Loucy (cell line): ENCODE results near the gene DGKB.

Experiments
- H2AFZ ChIP-seq: fragments of 200-600 bp; sonication (generic); 2 replicates; pipeline ENCODE4 v1.6.0; 2016; ENCODE audit warnings: antibody characterized with exemption, mild to moderate bottlenecking, low read length, moderate library complexity
- H3F3A ChIP-seq: fragments of 200-600 bp; 2 replicates; pipeline ENCODE4 v1.6.0; 2016; ENCODE audit warnings: antibody characterized with exemption, low read depth, mild to moderate bottlenecking
- H3K27me3 ChIP-seq: fragments of 200-600 bp; sonication (generic); 2 replicates; pipeline ENCODE4 v1.6.1; 2014; ENCODE audit warnings: low read length, mild to moderate bottlenecking; ENCODE audit not compliant: insufficient read depth, poor library complexity, severe bottlenecking
- H3K36me3 ChIP-seq: fragments of 200-600 bp; sonication (generic); 2 replicates; pipeline ENCODE4 v1.6.1; 2016; ENCODE audit warnings: low read length; ENCODE audit not compliant: insufficient read depth
- H3K4me1 ChIP-seq: fragments of 200-600 bp; sonication (generic); 2 replicates; pipeline ENCODE4 v1.5.1; 2014; ENCODE audit warnings: low read length, mild to moderate bottlenecking; ENCODE audit not compliant: insufficient read depth, poor library complexity, severe bottlenecking
- H3K4me2 ChIP-seq: fragments of 200-600 bp; sonication (generic); 2 replicates; pipeline ENCODE4 v1.6.0; 2014; ENCODE audit warnings: antibody characterized with exemption, low read length, low read depth, mild to moderate bottlenecking; ENCODE audit not compliant: poor library complexity, severe bottlenecking
- H3K4me3 ChIP-seq: fragments of 200-600 bp; sonication (generic); 2 replicates; pipeline ENCODE4 v1.5.1; 2014; ENCODE audit warnings: low read length, mild to moderate bottlenecking, mixed read lengths; ENCODE audit not compliant: poor library complexity, severe bottlenecking
- H3K79me2 ChIP-seq: fragments of 200-600 bp; sonication (generic); 2 replicates; pipeline ENCODE4 v1.6.1; 2014; ENCODE audit warnings: low read length; ENCODE audit not compliant: insufficient read depth
- H3K9ac ChIP-seq: fragments of 200-600 bp; sonication (generic); 2 replicates; pipeline ENCODE4 v1.6.0; 2014; ENCODE audit warnings: mild to moderate bottlenecking, low read depth, low read length, moderate library complexity; ENCODE audit not compliant: poor library complexity, severe bottlenecking
- H3K9me2 ChIP-seq: fragments of 200-600 bp; sonication (generic); replicated peaks from 2 replicates; pipeline ENCODE4 v1.6.1; 2016; ENCODE audit warnings: low read depth, low read length, mixed read lengths
- H3K9me3 ChIP-seq: fragments of 200-600 bp; sonication (generic); 2 replicates; pipeline ENCODE4 v1.6.1; 2014; ENCODE audit warnings: mild to moderate bottlenecking, antibody characterized with exemption, low read length, low read depth; ENCODE audit not compliant: insufficient read depth
- H4K20me1 ChIP-seq: fragments of 200-600 bp; sonication (generic); 2 replicates; pipeline ENCODE4 v1.6.0; 2014; ENCODE audit warnings: antibody characterized with exemption, low read length, mild to moderate bottlenecking; ENCODE audit not compliant: insufficient read depth, poor library complexity, severe bottlenecking
- EZH2phosphoT487 ChIP-seq: fragments of 200-600 bp; IDR thresholded peaks from 2 replicates; pipeline ENCODE4 v1.6.1; 2018; ENCODE audit warnings: antibody characterized with exemption, mild to moderate bottlenecking, moderate library complexity, borderline replicate concordance
- TF ChIP-seq, protein P1 (sequence below): fragments of 200-600 bp; sonication (generic); conservative IDR thresholded peaks from 2 replicates; pipeline ENCODE4 v1.5.1; 2014; ENCODE audit warnings: mild to moderate bottlenecking, antibody characterized with exemption, low read length

The DGKB gene

GRCh38 chr7:14199336-14199735, 703.2 kb downstream of the DGKB start:
- H3K27me3 ChIP-seq: no peaks in the 10 kb centered on the region
- H3F3A ChIP-seq: no peaks in the 10 kb centered on the region
- TF ChIP-seq, protein P1, sequence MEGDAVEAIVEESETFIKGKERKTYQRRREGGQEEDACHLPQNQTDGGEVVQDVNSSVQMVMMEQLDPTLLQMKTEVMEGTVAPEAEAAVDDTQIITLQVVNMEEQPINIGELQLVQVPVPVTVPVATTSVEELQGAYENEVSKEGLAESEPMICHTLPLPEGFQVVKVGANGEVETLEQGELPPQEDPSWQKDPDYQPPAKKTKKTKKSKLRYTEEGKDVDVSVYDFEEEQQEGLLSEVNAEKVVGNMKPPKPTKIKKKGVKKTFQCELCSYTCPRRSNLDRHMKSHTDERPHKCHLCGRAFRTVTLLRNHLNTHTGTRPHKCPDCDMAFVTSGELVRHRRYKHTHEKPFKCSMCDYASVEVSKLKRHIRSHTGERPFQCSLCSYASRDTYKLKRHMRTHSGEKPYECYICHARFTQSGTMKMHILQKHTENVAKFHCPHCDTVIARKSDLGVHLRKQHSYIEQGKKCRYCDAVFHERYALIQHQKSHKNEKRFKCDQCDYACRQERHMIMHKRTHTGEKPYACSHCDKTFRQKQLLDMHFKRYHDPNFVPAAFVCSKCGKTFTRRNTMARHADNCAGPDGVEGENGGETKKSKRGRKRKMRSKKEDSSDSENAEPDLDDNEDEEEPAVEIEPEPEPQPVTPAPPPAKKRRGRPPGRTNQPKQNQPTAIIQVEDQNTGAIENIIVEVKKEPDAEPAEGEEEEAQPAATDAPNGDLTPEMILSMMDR: no peak
- no peak for TF ChIP-seq EZH2phosphoT487
- no peaks in the 10 kb centered on the region for H3K9me3 ChIP-seq
- H3K79me2 ChIP-seq: no peaks in the 10 kb centered on the region
- H2AFZ ChIP-seq: no peak overlapping the region
- H3K9me2 ChIP-seq: no peaks in the 10 kb centered on the region
- H4K20me1 ChIP-seq: no peaks in the 10 kb centered on the region
- no peak overlapping the region for H3K9ac ChIP-seq
- H3K4me1 ChIP-seq: no peaks in the 10 kb centered on the region
- H3K4me3 ChIP-seq: no peak overlapping the region
- H3K4me2 ChIP-seq: no peak overlapping the region
- H3K36me3 ChIP-seq: no peaks in the 10 kb centered on the region

GRCh38 chr7:14197280-14197679, 705.3 kb downstream of the DGKB start:
- no peak overlapping the region for H3K4me3 ChIP-seq
- H3K36me3 ChIP-seq: no peaks in the 10 kb centered on the region
- H3K27me3 ChIP-seq: no peaks in the 10 kb centered on the region
- H3K9me3 ChIP-seq: no peaks in the 10 kb centered on the region
- H2AFZ ChIP-seq: no peak overlapping the region
- H3K4me2 ChIP-seq: no peak overlapping the region
- H3K9ac ChIP-seq: no peak overlapping the region
- TF ChIP-seq, protein P1: no peak
- TF ChIP-seq EZH2phosphoT487: no peak
- no peaks in the 10 kb centered on the region for H3K4me1 ChIP-seq
- H4K20me1 ChIP-seq: no peaks in the 10 kb centered on the region
- H3K79me2 ChIP-seq: no peaks in the 10 kb centered on the region
- no peaks in the 10 kb centered on the region for H3K9me2 ChIP-seq
- no peaks in the 10 kb centered on the region for H3F3A ChIP-seq

GRCh38 chr7:14196555-14196954, 706.0 kb downstream of the DGKB start:
- no peaks in the 10 kb centered on the region for H3K9me2 ChIP-seq
- TF ChIP-seq, protein P1: no peak
- TF ChIP-seq EZH2phosphoT487: no peak
- no peaks in the 10 kb centered on the region for H4K20me1 ChIP-seq
- H3K4me2 ChIP-seq: no peak overlapping the region
- H3K4me1 ChIP-seq: no peaks in the 10 kb centered on the region
- no peak overlapping the region for H3K4me3 ChIP-seq
- H3K9me3 ChIP-seq: no peaks in the 10 kb centered on the region
- no peaks in the 10 kb centered on the region for H3K36me3 ChIP-seq
- no peak overlapping the region for H3K9ac ChIP-seq
- H3F3A ChIP-seq: no peaks in the 10 kb centered on the region
- H2AFZ ChIP-seq: no peak overlapping the region
- no peaks in the 10 kb centered on the region for H3K79me2 ChIP-seq
- no peaks in the 10 kb centered on the region for H3K27me3 ChIP-seq
